Panc1 (cell line): ENCODE data around the gene IFNB1. TPM values are rescaled to one million over a fixed set of nuclear protein-coding genes. Genes with fewer than 3 reads are reported as not detected.

Experiments used
- ATAC-seq: fragments of 200-7000 bp; cut with Tn5 transposase; 2 replicates; pipeline ENCODE4 v1.9.1; 2020; ENCODE audit warnings: mild to moderate bottlenecking, moderate library complexity
- BruUV-seq: library from RNA; stranded (reverse); fragments of 400-500 nt; replicated peaks from 2 replicates; lab custom pipeline; 2021; lab: Mats Ljungman, UMichigan
- CTCF ChIA-PET: fragments of 300-600 bp; sonication (Branson Sonifier 250); formaldehyde crosslinking; loops from one replicate; lab custom pipeline; 2022; ENCODE audit warnings: antibody characterized with exemption; lab: Charles Lee
- POLR2A ChIA-PET: fragments of 300-600 bp; sonication (Branson Sonifier 250); formaldehyde crosslinking; loops from one replicate; lab custom pipeline; 2022; ENCODE audit warnings: antibody characterized with exemption; lab: Charles Lee
- DNase-seq: peaks from one replicate; pipeline ENCODE4 v3.0.0-alpha.2; 2010; ENCODE audit warnings: low read depth, low spot score
- H3K27ac ChIP-seq: 2 replicates; pipeline ENCODE4 v1.5.1; 2011; ENCODE audit warnings: mild to moderate bottlenecking, low read length, inconsistent platforms
- H3K27me3 ChIP-seq: fragments of 200-500 bp; sonication (Bioruptor generic); 2 replicates; pipeline ENCODE4 v1.6.0; 2014; ENCODE audit warnings: low read length, inconsistent platforms; ENCODE audit not compliant: control insufficient read depth, insufficient read depth
- H3K36me3 ChIP-seq: fragments of 200-500 bp; sonication (Bioruptor generic); 2 replicates; pipeline ENCODE4 v1.5.1; 2014; ENCODE audit warnings: inconsistent platforms, mild to moderate bottlenecking, low read length, moderate library complexity; ENCODE audit not compliant: control insufficient read depth, insufficient read depth
- H3K4me1 ChIP-seq: 2 replicates; pipeline ENCODE4 v1.5.1; 2011; ENCODE audit warnings: inconsistent platforms, mild to moderate bottlenecking, low read length, moderate library complexity; ENCODE audit not compliant: control insufficient read depth, insufficient read depth
- H3K4me3 ChIP-seq, 2 experiments: 2 replicates each; pipeline ENCODE4 v1.5.1; 2011 to 2012; ENCODE audit warnings: low read depth in 2 of 2, low read length in 2 of 2, mild to moderate bottlenecking in 2 of 2, inconsistent platforms in 1 of 2, moderate library complexity in 1 of 2
- H3K9me3 ChIP-seq: fragments of 200-500 bp; sonication (Bioruptor generic); 2 replicates; pipeline ENCODE4 v1.5.1; 2014; ENCODE audit warnings: low read depth, mild to moderate bottlenecking, inconsistent platforms, low read length, moderate library complexity; ENCODE audit not compliant: control insufficient read depth, insufficient read depth
- CTCF ChIP-seq: fragments of 450-650 bp; IDR thresholded peaks from 2 replicates; pipeline ENCODE4 v1.5.1; 2017; ENCODE audit warnings: mild to moderate bottlenecking
- POLR2AphosphoS5 ChIP-seq: IDR thresholded peaks from 2 replicates; pipeline ENCODE4 v1.6.1; 2012; ENCODE audit warnings: mild to moderate bottlenecking, low read depth, low read length, moderate library complexity
- REST ChIP-seq, 2 experiments: IDR thresholded peaks; 2 replicates each; pipeline ENCODE4 v1.6.1; 2011 to 2012; ENCODE audit warnings: low read depth in 2 of 2, control low read depth in 1 of 2, low read length in 1 of 2, mild to moderate bottlenecking in 1 of 2, moderate library complexity in 1 of 2; ENCODE audit not compliant: insufficient read depth in 1 of 2
- SIN3A ChIP-seq: IDR thresholded peaks from 2 replicates; pipeline ENCODE4 v1.6.1; 2012; ENCODE audit warnings: low read depth, mild to moderate bottlenecking, low read length, moderate library complexity, borderline replicate concordance; ENCODE audit not compliant: insufficient read depth
- TCF7L2 ChIP-seq: IDR thresholded peaks from 2 replicates; pipeline ENCODE4 v1.6.1; 2011; ENCODE audit warnings: mild to moderate bottlenecking, low read depth, low read length, inconsistent platforms
- in situ Hi-C: cut with HindIII; loops from 2 replicates; pipeline ENCODE4 v1.10.0; 2016; ENCODE audit warnings: low sequenced_read_pairs, low pct_unique_long_range_greater_than_20kb
- intact Hi-C: fragments of 100-400 bp; cut with micrococcal nuclease; formaldehyde crosslinking; loops from one replicate; pipeline ENCODE4 v1.10.0; 2022; ENCODE audit not compliant: unreplicated experiment
- total RNA-seq: library from RNA; stranded (reverse); gene quantifications from one replicate; pipeline ENCODE4 v1.2.1, GENCODE V29; 2021; ENCODE audit not compliant: unreplicated experiment

The IFNB1 gene
- total RNA-seq, 1 experiment from 2014 or later = not detected

DNA sequence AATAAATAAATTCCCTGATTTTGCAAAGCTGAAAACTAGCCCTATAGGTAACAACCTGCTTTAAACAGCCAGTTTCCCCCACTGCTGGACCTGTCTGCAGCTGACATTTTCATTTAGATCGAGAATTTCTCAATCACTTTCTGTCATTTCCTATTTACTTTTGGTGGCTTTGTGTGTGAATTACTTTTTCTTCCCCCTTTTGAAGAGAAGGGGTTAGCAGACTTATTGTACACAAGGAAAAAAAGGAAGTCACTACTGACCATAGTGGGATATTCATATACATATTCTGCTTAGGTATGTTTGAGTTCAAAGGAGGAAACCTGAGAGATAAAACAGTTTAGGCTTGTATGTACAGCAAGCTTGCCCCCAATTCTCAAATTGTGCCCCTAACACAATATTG lies 27.0 kb upstream of the IFNB1 start:
- in situ Hi-C loops = no loop called here
- H3K27me3 ChIP-seq = no peaks in the 10 kb centered on the region
- DNase-seq = no peak
- BruUV-seq = no TSS peak
- no peak for ATAC-seq
- no peak overlapping the region for H3K27ac ChIP-seq
- CTCF ChIA-PET = no interaction called here
- H3K36me3 ChIP-seq = no peaks in the 10 kb centered on the region
- no peak for TF ChIP-seq SIN3A
- TF ChIP-seq TCF7L2 = no peak
- TF ChIP-seq CTCF = no peak
- TF ChIP-seq POLR2AphosphoS5 = no peak
- TF ChIP-seq REST (IDR thresholded peaks at IDR 0.05; ENCODE audit: insufficient read depth in 1 of 2, low read depth in 2 of 2, low read length in 1 of 2) = no peak
- POLR2A ChIA-PET = no interaction called here
- no peak overlapping the region for H3K4me3 ChIP-seq
- intact Hi-C loops = no loop called here
- no peaks in the 10 kb centered on the region for H3K9me3 ChIP-seq
- H3K4me1 ChIP-seq = no peaks in the 10 kb centered on the region

GRCh38 chr9:21102305-21102704 lies 24.6 kb upstream of the IFNB1 start:
- Histone ChIP-seq H3K9me3 (no peaks in the 10 kb centered on the region), H3K27ac (no peak overlapping the region), H3K4me1 (no peaks in the 10 kb centered on the region), H3K27me3 (no peaks in the 10 kb centered on the region), H3K36me3 (no peaks in the 10 kb centered on the region), H3K4me3 (no peak overlapping the region)
- POLR2A ChIA-PET = no interaction called here
- DNase-seq (no peak), ATAC-seq (no peak)
- intact Hi-C loops = no loop called here
- in situ Hi-C loops = no loop called here
- BruUV-seq = no TSS peak
- TF ChIP-seq SIN3A (no peak), POLR2AphosphoS5 (no peak), CTCF (no peak), TCF7L2 (no peak), REST (IDR thresholded peaks at IDR 0.05; ENCODE audit: insufficient read depth in 1 of 2, low read depth in 2 of 2, low read length in 1 of 2) (no peak)
- CTCF ChIA-PET = no interaction called here
